Measurements from ENCODE around the gene TRIL. TPM values are rescaled to one million over a fixed set of nuclear protein-coding genes. Genes with fewer than 3 reads are reported as not detected.
A peak's percentile ranks its signal among the peaks of the same experiment; 100 is the strongest.

TRIL gene
- total RNA-seq, 1 donor from 2014 or later, result 11.0 TPM

- peaks cover 56% of the 10 kb centered on the region for H3K4me1 ChIP-seq
- H3K27ac ChIP-seq, result peak overlapping the region; percentile 84
- no peaks in the 10 kb centered on the region for H3K36me3 ChIP-seq
- no peaks in the 10 kb centered on the region for H3K9me3 ChIP-seq
- no peaks in the 10 kb centered on the region for H3K27me3 ChIP-seq
- TF ChIP-seq POLR2AphosphoS5 (IDR thresholded peaks at IDR 0.05; ENCODE audit: insufficient read depth in 1 of 2, low read depth in 1 of 2) (peak in 1 of 2 donors; percentile 43), CTCF (IDR thresholded peaks at IDR 0.05) (no peak), POLR2A (IDR thresholded peaks at IDR 0.05) (no peak)
- peak overlapping the region; percentile 53 to 58 for H3K4me3 ChIP-seq
- no peak for DNase-seq (ENCODE audit: extremely low spot score in 2 of 2)
- intact Hi-C loops (cut with DNase I), result loop anchor here (10.0 kb wide), 2 partner anchors 58 to 148 kb away; no protein-coding TSS in a partner anchor
Observed at GRCh38 chr7:28957064-28957750, 923 bp downstream of the TRIL start.

GRCh38 chr7:28956608-28957063 lies 1.5 kb downstream of the TRIL start:
- Histone ChIP-seq H3K4me1 (peaks cover 56% of the 10 kb centered on the region), H3K27me3 (no peaks in the 10 kb centered on the region), H3K4me3 (peak overlapping the region; percentile 53 to 58), H3K9me3 (no peaks in the 10 kb centered on the region), H3K27ac (peak overlapping the region; percentile 84), H3K36me3 (no peaks in the 10 kb centered on the region)
- peak in 1 of 2 donors; percentile 86 for DNase-seq (ENCODE audit: extremely low spot score in 2 of 2)
- peak in 1 of 2 donors; percentile 38 for TF ChIP-seq POLR2AphosphoS5 (IDR thresholded peaks at IDR 0.05; ENCODE audit: insufficient read depth in 1 of 2, low read depth in 1 of 2)
- TF ChIP-seq POLR2A (IDR thresholded peaks at IDR 0.05), result no peak
- TF ChIP-seq CTCF (IDR thresholded peaks at IDR 0.05), result peak in 2 of 3 experiments; percentile 40 to 57
- intact Hi-C loops (cut with DNase I), result loop anchor here (10.0 kb wide), 2 partner anchors 58 to 148 kb away; no protein-coding TSS in a partner anchor

GRCh38 chr7:28955718-28956607 lies 2.2 kb downstream of the TRIL start:
- Histone ChIP-seq H3K27ac (peak overlapping the region; percentile 84), H3K4me1 (peaks cover 56% of the 10 kb centered on the region), H3K36me3 (no peaks in the 10 kb centered on the region), H3K27me3 (no peaks in the 10 kb centered on the region), H3K4me3 (peak overlapping the region; percentile 53 to 58), H3K9me3 (no peaks in the 10 kb centered on the region)
- peak in 1 of 2 donors; percentile 42 for TF ChIP-seq POLR2AphosphoS5 (IDR thresholded peaks at IDR 0.05; ENCODE audit: insufficient read depth in 1 of 2, low read depth in 1 of 2)
- peak; percentile 1 to 57 (median 49) for TF ChIP-seq CTCF (IDR thresholded peaks at IDR 0.05)
- no peak for TF ChIP-seq POLR2A (IDR thresholded peaks at IDR 0.05)
- intact Hi-C loops (cut with DNase I), result loop anchor here (10.0 kb wide), 2 partner anchors 59 to 149 kb away; no protein-coding TSS in a partner anchor
- peak in 1 of 2 donors; percentile 86 for DNase-seq (ENCODE audit: extremely low spot score in 2 of 2)

- Histone ChIP-seq H3K27ac (no peak overlapping the region), H3K27me3 (no peaks in the 10 kb centered on the region), H3K4me1 (peaks cover 56% of the 10 kb centered on the region), H3K4me3 (peak overlapping the region; percentile 53 to 58), H3K9me3 (no peaks in the 10 kb centered on the region), H3K36me3 (no peaks in the 10 kb centered on the region)
- TF ChIP-seq POLR2AphosphoS5 (IDR thresholded peaks at IDR 0.05; ENCODE audit: insufficient read depth in 1 of 2, low read depth in 1 of 2) (no peak), CTCF (IDR thresholded peaks at IDR 0.05) (no peak), POLR2A (IDR thresholded peaks at IDR 0.05) (no peak)
- intact Hi-C loops (cut with DNase I), result loop anchor here (10.0 kb wide), 2 partner anchors 59 to 149 kb away; no protein-coding TSS in a partner anchor
- peak in 1 of 2 donors; percentile 70 for DNase-seq (ENCODE audit: extremely low spot score in 2 of 2)
Observed at GRCh38 chr7:28955356-28955717, 2.8 kb downstream of the TRIL start.
